Tibial artery (tissue), 4 donors: Measurements from ENCODE around the gene ARMS2.

Experiments used
- DNase-seq, 2 donors: peaks; one replicate each; pipeline ENCODE4 v3.0.0-alpha.2; 2019
- H3K27ac ChIP-seq, 2 donors: fragments of 200-600 bp; sonication (generic) in 1 of 2; 1 replicate in 1 of 2; 2 replicates in 1 of 2; pipeline ENCODE4 v1.5.1; 2018 to 2019; ENCODE audit warnings: mild to moderate bottlenecking in 1 of 2
- H3K27me3 ChIP-seq, 2 donors: fragments of 200-600 bp; sonication (generic) in 1 of 2; one replicate each; pipeline versions ENCODE4 v1.5.1 to v1.6.0; 2016 to 2019
- H3K36me3 ChIP-seq, 3 donors: fragments of 200-600 bp; sonication (generic) in 2 of 3; one replicate each; pipeline ENCODE4 v1.5.1; 2016 to 2019; ENCODE audit warnings: mild to moderate bottlenecking in 2 of 3
- H3K4me1 ChIP-seq, 4 donors: fragments of 200-600 bp; sonication (generic) in 2 of 4; 1 replicate in 3 of 4; 2 replicates in 1 of 4; pipeline ENCODE4 v1.5.1; 2016 to 2019
- H3K4me3 ChIP-seq, 2 donors: fragments of 200-600 bp; sonication (generic) in 1 of 2; 1 replicate in 1 of 2; 2 replicates in 1 of 2; pipeline ENCODE4 v1.5.1; 2018 to 2019; ENCODE audit warnings: mild to moderate bottlenecking in 2 of 2
- H3K9me3 ChIP-seq, 3 donors: fragments of 200-600 bp; sonication (generic) in 1 of 3; one replicate each; pipeline ENCODE4 v1.5.1; 2016 to 2019
- CTCF ChIP-seq, 2 experiments: fragments of 200-600 bp in 1 of 2; fragments of 450-650 bp in 1 of 2; IDR thresholded peaks; one replicate each; pipeline ENCODE4 v1.5.1; 2017 to 2019; ENCODE audit warnings: antibody characterized with exemption in 2 of 2, mild to moderate bottlenecking in 1 of 2, moderate library complexity in 1 of 2
- intact Hi-C: fragments of 100-400 bp; cut with DNase I; formaldehyde crosslinking; loops from one replicate; pipeline ENCODE4 v1.15.0; 2023; ENCODE audit warnings: low total_unique reads

ARMS2 gene

GRCh38 chr10:122500194-122500593 lies 45.7 kb downstream of the ARMS2 start:
- Histone ChIP-seq H3K9me3 (no peaks in the 10 kb centered on the region), H3K27me3 (no peaks in the 10 kb centered on the region), H3K27ac (peak overlapping the region; percentile 65 to 91), H3K36me3 (no peaks in the 10 kb centered on the region), H3K4me1 (peaks cover 0 to 73% (median 47%) of the 10 kb centered on the region in 4 donors), H3K4me3 (no peak overlapping the region)
- no peak for DNase-seq
- no peak for TF ChIP-seq CTCF (IDR thresholded peaks at IDR 0.05)
- intact Hi-C loops: no loop called here

GRCh38 chr10:122500726-122501125 lies 46.3 kb downstream of the ARMS2 start:
- peaks cover 0 to 68% (median 45%) of the 10 kb centered on the region in 4 donors for H3K4me1 ChIP-seq
- no peak overlapping the region for H3K4me3 ChIP-seq
- intact Hi-C loops: no loop called here
- DNase-seq: no peak
- no peak for TF ChIP-seq CTCF (IDR thresholded peaks at IDR 0.05)
- H3K27ac ChIP-seq: peak overlapping the region; percentile 65 to 91
- no peaks in the 10 kb centered on the region for H3K9me3 ChIP-seq
- no peaks in the 10 kb centered on the region for H3K36me3 ChIP-seq
- H3K27me3 ChIP-seq: no peaks in the 10 kb centered on the region

DNA sequence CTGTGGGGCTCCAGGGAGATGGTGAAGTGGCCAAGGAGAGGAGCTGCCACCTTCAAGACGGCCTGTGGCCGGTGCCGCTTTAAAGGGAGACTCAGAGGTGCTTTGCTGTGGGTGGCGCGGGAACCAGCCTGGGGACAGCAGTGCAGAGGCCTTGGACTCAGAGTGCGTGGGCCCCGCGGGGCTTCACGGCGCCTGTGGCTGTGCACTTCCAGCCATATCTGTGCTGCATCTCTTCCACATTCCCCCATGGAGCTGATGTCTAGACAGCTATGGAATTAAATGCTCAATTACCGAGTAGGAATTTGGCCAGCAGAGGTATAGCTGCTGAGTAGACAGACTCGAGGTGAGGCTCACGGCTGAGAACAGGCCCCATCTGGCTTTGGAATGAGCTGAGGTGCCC lies 48.6 kb downstream of the ARMS2 start:
- DNase-seq: no peak
- no peaks in the 10 kb centered on the region for H3K27me3 ChIP-seq
- H3K36me3 ChIP-seq: peaks cover 7 to 19% (median 18%) of the 10 kb centered on the region in 3 donors
- no peak for TF ChIP-seq CTCF (IDR thresholded peaks at IDR 0.05)
- no peak overlapping the region for H3K4me3 ChIP-seq
- H3K9me3 ChIP-seq: no peaks in the 10 kb centered on the region
- peaks cover 0 to 51% (median 38%) of the 10 kb centered on the region in 4 donors for H3K4me1 ChIP-seq
- H3K27ac ChIP-seq: peak overlapping the region; percentile 38 to 55
- intact Hi-C loops: no loop called here

DNA sequence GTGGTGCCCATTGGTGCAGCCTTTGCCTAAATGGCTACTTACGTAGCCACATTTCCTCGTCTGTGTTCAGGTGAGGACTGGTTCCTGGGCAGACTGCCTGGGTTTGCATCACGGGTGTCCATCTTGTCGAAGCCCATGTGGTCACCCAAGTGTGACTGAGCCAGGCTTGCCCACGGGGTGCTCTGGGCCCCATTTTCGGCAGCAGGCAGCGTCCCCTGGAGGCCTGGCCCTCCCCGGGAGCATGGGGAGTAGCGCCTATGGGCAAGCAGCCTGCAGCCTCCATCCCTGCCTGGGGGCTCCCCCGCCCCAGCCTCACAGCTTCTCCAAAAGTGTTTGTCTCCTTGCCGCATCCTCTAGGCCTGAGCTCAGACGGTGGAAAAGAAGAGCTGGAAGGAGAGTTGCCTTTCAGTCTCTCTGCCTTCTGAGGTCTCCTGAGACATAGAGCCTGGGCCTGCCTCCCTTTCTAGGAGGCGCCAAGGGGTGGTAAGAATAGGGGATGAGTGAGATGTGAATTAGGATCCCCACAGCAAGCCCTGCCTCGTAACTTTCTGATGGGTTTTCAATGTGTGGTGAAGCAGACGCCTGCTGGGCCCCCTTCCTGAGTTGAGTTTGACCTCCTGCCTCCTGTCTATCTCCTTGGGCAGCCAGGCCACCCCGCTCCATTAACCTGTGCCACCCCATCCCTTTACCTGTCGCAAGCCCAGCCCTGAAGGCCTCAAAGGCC lies 49.6 kb downstream of the ARMS2 start:
- H3K36me3 ChIP-seq: peaks cover 17 to 29% (median 28%) of the 10 kb centered on the region in 3 donors
- H3K9me3 ChIP-seq: no peaks in the 10 kb centered on the region
- H3K27ac ChIP-seq: peak overlapping the region; percentile 55 to 61
- peak in 1 of 2 donors; percentile 60 for DNase-seq
- no peak overlapping the region for H3K4me3 ChIP-seq
- no peaks in the 10 kb centered on the region for H3K27me3 ChIP-seq
- no peak for TF ChIP-seq CTCF (IDR thresholded peaks at IDR 0.05)
- H3K4me1 ChIP-seq: peaks cover 0 to 41% (median 31%) of the 10 kb centered on the region in 4 donors
- intact Hi-C loops: no loop called here

- DNase-seq: peak; percentile 86 to 96
- Histone ChIP-seq H3K4me3 (no peak overlapping the region), H3K9me3 (no peaks in the 10 kb centered on the region), H3K36me3 (peaks cover 21 to 35% (median 34%) of the 10 kb centered on the region in 3 donors), H3K27me3 (no peaks in the 10 kb centered on the region), H3K4me1 (peaks cover 0 to 36% (median 25%) of the 10 kb centered on the region in 4 donors), H3K27ac (peak overlapping the region; percentile 55 to 61)
- intact Hi-C loops: no loop called here
- TF ChIP-seq CTCF (IDR thresholded peaks at IDR 0.05): no peak
Measured at GRCh38 chr10:122504610-122504950, 50.1 kb downstream of the ARMS2 start.
